ENCODE results near the gene AP3B1.

AP3B1 gene

DNA sequence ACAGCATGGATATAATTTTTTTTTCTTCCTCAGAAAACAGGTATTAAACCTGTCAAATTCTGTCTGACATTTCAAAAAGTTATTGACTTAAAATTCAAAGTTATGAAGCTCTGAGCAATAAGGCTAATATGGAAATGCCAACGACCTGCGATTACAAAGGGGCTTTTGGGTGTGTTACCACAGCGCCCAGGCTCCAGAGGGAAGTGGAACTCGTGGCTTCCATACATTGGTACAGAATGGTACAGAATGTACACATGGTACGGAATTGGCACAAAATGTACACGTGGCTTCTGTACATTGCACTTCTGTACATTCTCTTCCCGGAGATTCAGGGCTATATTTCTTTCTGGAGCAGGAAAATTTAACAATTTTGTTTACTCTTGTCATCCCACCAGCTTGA lies 293.3 kb downstream of the AP3B1 start:
- H3K4me2 ChIP-seq (ENCODE audit: low read length): no peak overlapping the region
- no peak overlapping the region for H2AFZ ChIP-seq
- no peaks in the 10 kb centered on the region for H3K79me2 ChIP-seq
- no peaks in the 10 kb centered on the region for H3K9me3 ChIP-seq (ENCODE audit: control insufficient read depth, low read length)
- TF ChIP-seq, protein P1, sequence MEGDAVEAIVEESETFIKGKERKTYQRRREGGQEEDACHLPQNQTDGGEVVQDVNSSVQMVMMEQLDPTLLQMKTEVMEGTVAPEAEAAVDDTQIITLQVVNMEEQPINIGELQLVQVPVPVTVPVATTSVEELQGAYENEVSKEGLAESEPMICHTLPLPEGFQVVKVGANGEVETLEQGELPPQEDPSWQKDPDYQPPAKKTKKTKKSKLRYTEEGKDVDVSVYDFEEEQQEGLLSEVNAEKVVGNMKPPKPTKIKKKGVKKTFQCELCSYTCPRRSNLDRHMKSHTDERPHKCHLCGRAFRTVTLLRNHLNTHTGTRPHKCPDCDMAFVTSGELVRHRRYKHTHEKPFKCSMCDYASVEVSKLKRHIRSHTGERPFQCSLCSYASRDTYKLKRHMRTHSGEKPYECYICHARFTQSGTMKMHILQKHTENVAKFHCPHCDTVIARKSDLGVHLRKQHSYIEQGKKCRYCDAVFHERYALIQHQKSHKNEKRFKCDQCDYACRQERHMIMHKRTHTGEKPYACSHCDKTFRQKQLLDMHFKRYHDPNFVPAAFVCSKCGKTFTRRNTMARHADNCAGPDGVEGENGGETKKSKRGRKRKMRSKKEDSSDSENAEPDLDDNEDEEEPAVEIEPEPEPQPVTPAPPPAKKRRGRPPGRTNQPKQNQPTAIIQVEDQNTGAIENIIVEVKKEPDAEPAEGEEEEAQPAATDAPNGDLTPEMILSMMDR (IDR thresholded peaks at IDR 0.05): no peak
- no peak overlapping the region for H3K27ac ChIP-seq
- H3K4me1 ChIP-seq: no peaks in the 10 kb centered on the region
- H3K4me3 ChIP-seq (ENCODE audit: low read depth, low read length): no peak overlapping the region
- no peak overlapping the region for H3K9ac ChIP-seq
- no peaks in the 10 kb centered on the region for H3K36me3 ChIP-seq (ENCODE audit: control insufficient read depth, insufficient read depth, low read length)
- no peaks in the 10 kb centered on the region for H3K27me3 ChIP-seq (ENCODE audit: control insufficient read depth, insufficient read depth, low read length)

DNA sequence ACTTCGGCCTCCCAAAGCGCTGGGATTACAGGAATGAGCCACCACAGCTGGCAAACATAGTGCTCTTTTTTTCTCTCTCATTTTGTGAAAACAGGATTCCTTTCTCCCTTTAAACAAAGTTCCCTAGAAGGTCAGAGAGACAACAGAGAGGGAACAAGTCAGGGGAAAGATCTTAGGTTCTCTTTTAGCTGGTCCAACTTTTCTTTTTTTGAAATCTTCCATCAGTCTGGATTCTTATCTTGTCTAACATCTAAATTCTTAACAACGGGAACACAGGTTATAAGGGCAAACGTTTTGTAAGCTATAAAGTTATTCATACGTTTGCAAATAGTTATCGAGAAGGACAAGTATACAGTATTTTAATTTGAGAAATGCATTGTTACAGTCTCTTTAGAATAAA lies 294.3 kb downstream of the AP3B1 start:
- Histone ChIP-seq H3K9ac (no peak overlapping the region), H3K4me1 (no peaks in the 10 kb centered on the region), H3K36me3 (ENCODE audit: control insufficient read depth, insufficient read depth, low read length) (no peaks in the 10 kb centered on the region), H3K4me3 (ENCODE audit: low read depth, low read length) (no peak overlapping the region), H3K9me3 (ENCODE audit: control insufficient read depth, low read length) (no peaks in the 10 kb centered on the region), H3K79me2 (no peaks in the 10 kb centered on the region), H3K27ac (no peak overlapping the region), H3K4me2 (ENCODE audit: low read length) (no peak overlapping the region), H3K27me3 (ENCODE audit: control insufficient read depth, insufficient read depth, low read length) (no peaks in the 10 kb centered on the region), H2AFZ (no peak overlapping the region)
- TF ChIP-seq, protein P1 (IDR thresholded peaks at IDR 0.05): no peak

DNA sequence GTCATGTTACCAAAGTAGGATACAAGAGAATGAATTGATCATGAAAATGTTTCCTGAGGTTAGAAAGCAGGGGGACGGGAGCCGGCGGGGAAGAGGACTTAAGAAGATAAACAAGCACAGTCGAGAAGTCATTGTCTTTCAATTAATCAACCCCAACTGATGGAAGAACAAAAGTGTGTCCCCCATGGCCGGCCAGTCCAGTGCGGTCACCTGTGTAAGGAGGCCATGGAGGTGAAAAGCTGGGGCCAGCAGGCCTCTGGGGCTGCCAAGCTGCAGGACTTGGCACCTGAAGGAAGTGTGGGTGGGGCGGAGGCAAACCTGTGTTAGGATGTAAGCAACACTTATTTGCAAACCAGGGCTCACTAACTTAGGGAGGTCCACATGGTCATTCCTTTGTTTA lies 295.1 kb downstream of the AP3B1 start:
- Histone ChIP-seq H3K36me3 (ENCODE audit: control insufficient read depth, insufficient read depth, low read length) (no peaks in the 10 kb centered on the region), H3K79me2 (no peaks in the 10 kb centered on the region), H2AFZ (no peak overlapping the region), H3K4me3 (ENCODE audit: low read depth, low read length) (no peak overlapping the region), H3K9me3 (ENCODE audit: control insufficient read depth, low read length) (no peaks in the 10 kb centered on the region), H3K27me3 (ENCODE audit: control insufficient read depth, insufficient read depth, low read length) (no peaks in the 10 kb centered on the region), H3K9ac (no peak overlapping the region), H3K4me1 (no peaks in the 10 kb centered on the region), H3K27ac (no peak overlapping the region), H3K4me2 (ENCODE audit: low read length) (peak overlapping the region; percentile 32)
- TF ChIP-seq, protein P1 (IDR thresholded peaks at IDR 0.05): no peak

DNA sequence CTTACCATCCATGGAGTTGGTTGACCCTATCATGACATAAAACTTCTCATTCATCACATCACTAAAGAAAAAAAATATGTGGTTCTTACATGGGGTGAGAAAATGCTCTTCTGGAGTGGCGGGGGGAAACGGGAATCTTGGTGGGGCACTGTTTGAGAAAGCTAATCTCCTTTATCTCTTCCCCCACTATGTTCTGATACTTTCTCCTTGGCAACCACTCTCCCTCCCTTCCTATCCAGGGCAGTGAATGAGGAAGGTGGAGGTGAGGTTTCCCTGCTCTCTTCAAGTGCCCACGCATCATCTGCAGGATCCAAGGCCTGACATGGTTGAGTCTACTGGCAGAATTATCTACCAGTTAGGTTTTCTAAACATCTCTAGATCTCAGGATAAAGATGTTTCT lies 297.6 kb downstream of the AP3B1 start:
- Histone ChIP-seq H3K27me3 (ENCODE audit: control insufficient read depth, insufficient read depth, low read length) (no peaks in the 10 kb centered on the region), H3K27ac (no peak overlapping the region), H3K4me1 (no peaks in the 10 kb centered on the region), H3K9ac (no peak overlapping the region), H3K4me2 (ENCODE audit: low read length) (no peak overlapping the region), H2AFZ (no peak overlapping the region), H3K4me3 (ENCODE audit: low read depth, low read length) (no peak overlapping the region), H3K36me3 (ENCODE audit: control insufficient read depth, insufficient read depth, low read length) (no peaks in the 10 kb centered on the region), H3K9me3 (ENCODE audit: control insufficient read depth, low read length) (no peaks in the 10 kb centered on the region), H3K79me2 (no peaks in the 10 kb centered on the region)
- TF ChIP-seq, protein P1 (IDR thresholded peaks at IDR 0.05): no peak

DNA sequence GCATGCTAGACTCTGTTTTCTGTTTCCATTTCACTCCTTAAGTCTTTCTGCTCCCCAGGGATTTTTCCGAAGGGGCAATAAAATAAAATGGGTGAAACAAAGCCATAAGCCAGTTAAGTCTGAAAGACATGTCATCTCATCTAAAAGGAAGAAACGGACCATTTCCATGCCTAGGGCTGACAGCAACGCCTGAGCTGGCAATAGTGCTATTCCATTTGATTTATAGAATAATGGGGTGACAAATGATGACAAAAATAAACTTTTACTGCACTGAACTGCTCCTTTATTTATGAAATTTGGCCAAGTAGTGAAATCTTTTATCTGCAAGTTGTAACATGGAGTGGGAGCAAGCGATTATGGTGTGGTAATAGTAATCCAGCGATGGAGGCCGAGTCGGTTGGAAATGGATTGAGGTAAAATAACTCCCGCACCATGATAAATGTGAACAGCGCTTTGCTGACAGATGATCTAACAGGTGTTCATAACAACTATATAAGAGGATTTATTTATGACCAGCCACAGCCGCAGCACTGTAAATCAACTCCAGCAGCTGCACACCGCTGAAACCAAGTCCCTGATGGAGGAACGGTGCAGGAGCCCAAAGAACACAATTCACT lies 298.6 kb downstream of the AP3B1 start:
- no peaks in the 10 kb centered on the region for H3K36me3 ChIP-seq (ENCODE audit: control insufficient read depth, insufficient read depth, low read length)
- H3K4me2 ChIP-seq (ENCODE audit: low read length): no peak overlapping the region
- no peaks in the 10 kb centered on the region for H3K4me1 ChIP-seq
- H3K27ac ChIP-seq: no peak overlapping the region
- no peaks in the 10 kb centered on the region for H3K9me3 ChIP-seq (ENCODE audit: control insufficient read depth, low read length)
- H3K9ac ChIP-seq: no peak overlapping the region
- no peaks in the 10 kb centered on the region for H3K27me3 ChIP-seq (ENCODE audit: control insufficient read depth, insufficient read depth, low read length)
- no peak overlapping the region for H2AFZ ChIP-seq
- TF ChIP-seq, protein P1 (IDR thresholded peaks at IDR 0.05): no peak
- H3K4me3 ChIP-seq (ENCODE audit: low read depth, low read length): no peak overlapping the region
- H3K79me2 ChIP-seq: no peaks in the 10 kb centered on the region

Data from parathyroid adenoma (tissue), 2 donors.